Urothelium cell line (cell line): ENCODE results near the gene UBA5.

Experiments
- DNase-seq: peaks from one replicate; pipeline ENCODE4 v3.0.0; 2011; ENCODE audit warnings: low spot score, mixed read lengths
- FAIRE-seq: peaks from 2 replicates; lab custom pipeline; 2011; peaks lifted over from hg19 to GRCh38; lab: Jason Lieb, UNC

UBA5 gene

DNA sequence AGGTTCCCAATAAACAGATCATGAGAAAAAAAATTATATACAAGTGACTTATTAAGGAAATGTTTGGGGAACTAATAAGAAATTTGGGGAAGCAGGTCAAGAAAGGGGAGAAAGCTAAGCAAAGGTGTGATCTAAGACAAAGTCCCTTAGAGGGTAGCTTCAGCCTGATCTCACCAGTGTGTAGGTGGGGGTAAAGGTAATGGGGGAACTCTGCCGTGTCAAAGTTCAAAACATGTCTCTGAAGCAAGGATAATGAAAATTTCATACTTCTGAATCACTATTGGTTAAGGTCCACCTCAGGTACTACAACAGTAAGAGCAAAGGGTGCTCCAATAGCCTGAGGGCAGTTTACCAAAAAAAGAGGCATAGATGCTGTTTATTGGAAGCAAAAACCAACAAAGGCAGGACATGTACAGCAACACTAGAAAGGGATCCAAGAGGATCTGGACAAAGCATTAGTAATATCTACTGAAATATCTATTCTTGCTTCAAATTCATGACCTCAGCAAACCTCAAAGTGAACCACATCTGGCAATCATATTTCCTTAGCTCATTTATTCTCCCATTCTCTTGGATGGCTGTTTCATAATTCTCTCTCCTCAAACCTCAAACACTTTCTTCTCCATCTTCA is 7.4 kb upstream of the UBA5 start:
- DNase-seq (no peak), FAIRE-seq (no peak)

- no peak for DNase-seq
- no peak for FAIRE-seq
Measured at GRCh38 chr3:132654190-132654589, 5.9 kb upstream of the UBA5 start.

DNA sequence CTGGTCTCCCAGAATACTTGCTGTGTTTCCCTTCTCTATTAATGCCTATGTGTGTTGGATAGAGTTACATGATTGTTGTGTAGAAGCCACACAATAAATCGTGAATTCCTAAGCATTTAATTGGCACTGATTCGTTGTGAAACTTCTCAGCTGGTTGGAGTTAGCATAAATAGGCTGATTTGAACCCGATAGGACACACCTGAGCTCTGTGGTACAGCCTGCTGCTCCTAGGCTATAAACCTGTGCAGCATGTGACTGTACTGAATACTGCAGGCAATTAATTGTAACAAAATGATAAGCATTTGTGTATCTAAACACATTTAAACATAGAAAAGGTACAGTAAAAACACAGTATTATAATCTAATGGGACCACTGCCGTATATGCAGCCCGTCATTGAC is 5.4 kb upstream of the UBA5 start:
- FAIRE-seq (no peak), DNase-seq (no peak)

- DNase-seq, result no peak
- no peak for FAIRE-seq
Measured at GRCh38 chr3:132655471-132655870, 4.7 kb upstream of the UBA5 start.

DNA sequence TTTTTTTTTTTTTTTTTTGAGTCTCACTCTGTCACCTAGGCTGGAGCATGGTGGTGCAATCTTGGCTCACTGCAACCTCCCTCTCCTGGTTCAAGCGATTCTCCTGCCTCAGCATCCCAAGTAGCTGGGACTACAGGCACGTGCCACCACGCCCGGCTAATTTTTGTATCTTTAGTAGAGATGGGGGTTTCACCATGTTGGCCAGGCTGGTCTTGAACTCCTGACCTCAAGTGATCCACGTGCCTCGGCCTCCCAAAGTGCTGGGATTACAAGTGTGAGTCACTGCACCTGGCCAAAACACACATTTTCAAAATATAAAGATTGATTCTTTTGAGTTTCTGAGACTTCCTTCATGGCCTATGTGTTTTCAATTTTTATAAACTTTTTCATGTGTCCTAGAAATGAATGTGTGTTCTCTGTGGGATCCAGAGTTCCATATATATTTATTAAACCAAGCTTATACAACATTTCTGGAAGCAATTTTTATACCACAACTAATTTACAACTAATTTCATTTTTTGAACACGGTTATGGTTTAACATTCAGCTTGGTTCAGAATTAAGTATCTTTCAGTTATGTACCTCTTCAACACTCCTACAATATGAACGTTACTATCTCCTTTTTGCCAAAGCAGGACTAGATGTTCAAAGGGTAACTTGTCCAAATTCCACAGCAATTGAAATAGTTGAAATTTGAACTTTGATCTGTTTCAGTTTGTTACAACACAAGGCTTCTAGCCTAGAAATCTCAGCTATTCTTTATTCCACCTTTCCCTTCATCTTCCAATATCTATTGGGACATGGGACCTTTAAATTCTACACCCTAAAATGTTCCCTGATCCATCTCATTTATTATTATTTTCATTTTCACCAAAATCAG is 2.0 kb upstream of the UBA5 start:
- no peak for DNase-seq
- FAIRE-seq, result no peak

- peak; percentile 24 for DNase-seq
- no peak for FAIRE-seq
Measured at GRCh38 chr3:132659000-132659364, 1.1 kb upstream of the UBA5 start.

GRCh38 chr3:132659365-132660051 is 621 bp upstream of the UBA5 start, which contains the start of gene ACAD11:
Gene ACAD11 (minus strand): TSS chr3:132659809. CDS start chr3:132659751, 58 bp downstream.
- DNase-seq (peak; percentile 70), FAIRE-seq (no peak)

GRCh38 chr3:132660811-132661070 is 612 bp downstream of the UBA5 start:
- no peak for DNase-seq
- no peak for FAIRE-seq

GRCh38 chr3:132661101-132661500 is 972 bp downstream of the UBA5 start:
- DNase-seq, result no peak

GRCh38 chr3:132662212-132662611 is 2.1 kb downstream of the UBA5 start:
- no peak for FAIRE-seq

More at GRCh38 chr3:132661101-132661500, 972 bp downstream of the UBA5 start:
- no peak for FAIRE-seq

DNA sequence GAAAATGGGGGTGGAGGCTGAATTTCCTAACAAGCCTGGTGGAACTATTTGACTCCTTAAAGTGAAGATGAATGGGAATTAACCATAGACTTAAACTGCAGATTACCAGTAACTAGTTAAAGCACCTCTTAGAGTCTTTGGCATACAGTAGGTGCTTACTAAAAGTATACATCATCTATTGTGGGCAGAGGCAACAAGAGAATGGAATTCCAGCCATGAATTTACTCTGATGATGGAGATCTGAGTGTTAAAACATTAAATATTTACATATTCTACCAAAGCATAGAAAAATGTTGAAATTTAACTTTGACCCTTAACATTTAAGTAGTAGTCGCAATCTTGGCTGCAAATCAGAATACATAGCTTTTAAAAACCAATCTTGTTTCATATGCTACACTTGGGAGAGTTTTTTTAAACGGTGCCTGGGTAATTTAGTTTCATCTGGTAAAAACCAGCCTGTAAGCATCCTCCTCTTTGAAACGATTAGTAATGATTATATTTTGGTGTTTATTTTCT is 5.2 kb downstream of the UBA5 start:
- FAIRE-seq, result no peak

More at GRCh38 chr3:132662212-132662611, 2.1 kb downstream of the UBA5 start:
- DNase-seq, result no peak

GRCh38 chr3:132669256-132669777 is 9.2 kb downstream of the UBA5 start:
- no peak for DNase-seq
- FAIRE-seq, result no peak

More for the DNA sequence above, 5.2 kb downstream of the UBA5 start:
- DNase-seq, result no peak

GRCh38 chr3:132675408-132675807 is 15.3 kb downstream of the UBA5 start:
- FAIRE-seq, result no peak
- no peak for DNase-seq

DNA sequence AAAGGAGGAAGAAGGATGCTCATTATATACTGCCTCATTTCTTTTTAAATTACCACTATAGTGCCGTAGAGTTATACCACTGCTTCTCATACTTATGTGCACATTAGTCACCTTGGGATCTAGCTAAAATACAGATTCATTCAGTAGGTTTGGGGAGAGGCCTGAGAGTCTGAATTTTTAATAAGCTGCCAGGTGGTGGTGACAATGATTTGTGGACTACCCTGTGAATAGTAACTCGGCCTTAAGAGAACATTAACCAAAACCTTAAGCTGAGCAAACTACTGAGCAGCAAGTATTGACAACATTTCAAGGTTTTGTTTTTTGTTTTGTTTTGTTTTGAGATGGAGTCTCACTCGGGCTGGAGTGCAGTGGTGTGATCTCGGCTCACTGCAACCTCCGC is 19.8 kb downstream of the UBA5 start:
- DNase-seq (no peak), FAIRE-seq (no peak)

GRCh38 chr3:132681421-132681820 is 21.3 kb downstream of the UBA5 start:
- FAIRE-seq (no peak), DNase-seq (no peak)

GRCh38 chr3:132682201-132682600 is 22.1 kb downstream of the UBA5 start:
- DNase-seq (no peak), FAIRE-seq (no peak)

DNA sequence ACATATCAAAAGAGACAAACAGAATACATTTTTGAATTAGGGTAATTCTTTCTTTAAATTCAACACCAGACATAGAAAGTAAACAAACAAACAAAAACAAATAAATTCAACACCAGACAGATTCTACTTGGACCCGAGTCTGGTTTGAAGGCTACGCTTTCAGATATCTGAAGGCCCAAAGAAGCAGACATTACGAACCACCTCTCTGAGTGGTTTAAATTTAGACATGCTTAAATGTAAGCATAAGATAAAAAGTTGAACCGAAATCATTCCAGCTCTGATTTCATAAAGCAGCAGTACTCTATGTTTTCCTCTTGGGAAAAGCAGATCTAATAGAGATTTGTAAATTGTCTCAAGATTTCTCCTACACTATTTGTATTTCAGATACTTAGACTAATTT is 29.9 kb downstream of the UBA5 start:
- FAIRE-seq (no peak), DNase-seq (no peak)

DNA sequence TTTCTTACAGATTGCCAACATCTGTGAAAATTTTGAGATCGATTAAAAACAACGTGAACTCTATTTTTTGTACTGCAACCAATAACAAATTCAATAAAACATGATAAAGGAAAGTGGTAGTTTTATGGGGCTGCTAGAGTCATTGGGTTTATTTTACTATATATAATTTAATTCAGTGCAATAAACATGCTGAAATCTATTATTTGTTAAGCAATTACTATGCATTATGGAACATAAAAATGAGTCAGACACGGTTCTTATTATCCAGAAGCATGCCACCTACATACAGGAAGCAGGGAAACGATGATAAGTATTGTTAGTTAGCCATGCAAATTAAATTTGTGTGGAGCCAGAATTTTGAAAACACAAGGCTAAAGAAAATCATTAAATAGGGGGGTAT is 34.9 kb downstream of the UBA5 start:
- no peak for FAIRE-seq
- no peak for DNase-seq

DNA sequence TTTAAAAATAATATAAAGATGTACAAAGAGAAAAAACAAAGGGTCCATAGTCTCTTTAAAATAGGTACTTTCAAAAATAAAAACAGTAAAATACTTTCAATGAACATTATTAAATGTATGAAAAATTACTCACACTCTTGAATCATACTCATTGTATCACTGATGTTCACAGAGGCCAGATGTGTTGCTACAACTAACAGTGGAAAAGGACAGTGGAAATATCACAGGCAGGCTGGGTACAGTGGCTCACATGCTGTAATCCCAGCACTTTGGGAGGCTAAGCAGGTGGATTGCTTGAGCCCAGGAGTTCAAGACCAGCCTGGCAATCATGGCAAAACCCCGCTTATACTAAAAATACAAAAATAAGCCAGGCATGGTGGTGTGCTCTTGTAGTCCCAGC is 35.3 kb downstream of the UBA5 start:
- no peak for DNase-seq
- FAIRE-seq, result no peak

DNA sequence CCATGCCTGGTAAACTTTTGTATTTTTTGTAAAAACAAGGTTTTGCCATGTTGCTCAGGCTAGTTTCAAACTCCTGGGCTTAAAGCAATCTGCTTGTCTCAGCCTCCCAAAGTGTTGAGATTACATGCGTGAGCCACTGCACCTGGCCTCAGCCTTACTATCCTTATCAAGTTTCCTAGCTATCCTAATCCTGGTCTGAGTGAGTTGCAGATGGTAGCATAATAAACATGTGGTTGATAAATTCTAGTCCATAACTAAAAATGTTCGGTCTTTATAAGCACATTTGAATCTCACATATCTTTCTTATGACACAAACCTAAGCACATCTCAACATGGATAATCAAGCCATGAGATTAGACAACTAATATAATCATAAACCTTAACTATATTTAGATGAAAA is 43.6 kb downstream of the UBA5 start:
- no peak for DNase-seq
- no peak for FAIRE-seq

DNA sequence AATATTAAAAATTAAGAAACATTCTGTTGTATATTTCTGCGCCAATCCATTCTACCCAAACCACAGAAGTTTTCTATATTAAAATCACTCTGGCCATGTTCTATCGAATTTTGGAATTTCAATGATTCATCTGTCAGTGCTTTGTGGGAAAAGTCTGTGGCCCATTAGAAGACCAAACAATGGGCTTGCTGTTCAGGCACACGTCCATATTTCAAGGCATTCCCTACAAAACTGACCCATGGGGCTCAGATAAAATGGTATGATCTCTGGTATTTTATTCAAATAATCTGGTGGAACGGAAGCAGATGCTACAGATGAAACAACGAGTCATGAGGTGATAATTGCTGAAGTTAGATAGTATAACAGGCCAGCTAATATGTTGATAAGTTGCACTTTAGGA is 49.6 kb downstream of the UBA5 start:
- DNase-seq (no peak), FAIRE-seq (no peak)
